ENCODE data around the gene TXNRD2. TPM values are rescaled to one million over a fixed set of nuclear protein-coding genes. Genes with fewer than 3 reads are reported as not detected.

Gene TXNRD2
- total and polyA plus RNA-seq, 8 donors = 6.4 to 69.5 (median 42.3) TPM

DNA sequence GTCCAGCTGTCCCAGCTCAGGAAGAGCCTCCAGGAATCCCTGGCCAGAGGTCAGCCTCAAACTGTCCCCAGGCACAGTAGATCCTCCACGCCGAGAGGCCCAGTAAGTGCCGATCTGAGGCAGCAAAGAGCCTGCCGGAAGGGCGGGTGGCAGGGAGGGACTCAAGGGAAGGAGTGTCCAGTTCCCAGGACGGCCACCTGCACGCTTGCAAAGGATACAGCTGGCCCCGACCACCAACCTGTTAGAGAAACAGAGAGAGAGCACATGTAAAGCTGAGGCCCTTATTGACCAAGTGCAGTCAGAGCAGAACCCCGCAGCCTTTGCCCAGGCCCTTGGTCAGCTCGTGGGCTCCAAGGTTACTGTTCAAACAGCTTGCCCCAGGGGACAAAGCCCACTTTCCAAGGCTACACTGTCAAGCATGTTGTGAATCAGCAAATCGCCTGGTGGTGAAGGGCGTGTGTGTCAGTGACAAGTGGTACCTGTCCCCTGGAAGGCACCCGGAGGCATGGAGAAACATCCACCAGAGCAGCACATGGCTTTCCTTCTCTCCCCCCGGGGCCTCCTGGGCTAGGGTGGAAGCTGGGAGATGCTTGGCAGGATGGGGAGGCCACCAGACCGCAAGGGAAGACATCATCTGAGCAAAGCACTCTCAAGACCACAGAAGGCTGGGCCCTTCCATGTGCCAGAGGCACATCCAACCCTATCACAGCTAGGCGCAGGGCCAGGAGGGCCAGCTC, 42.6 kb downstream of the TXNRD2 start:
- H3K27ac ChIP-seq = no peak overlapping the region
- H3K4me1 ChIP-seq = peaks cover 0 to 5% (median 0%) of the 10 kb centered on the region in 4 donors
- no peaks in the 10 kb centered on the region for H3K9me3 ChIP-seq
- no peak overlapping the region for H3K4me3 ChIP-seq
- intact Hi-C loops (cut with DNase I; ENCODE audit: low total_unique reads) = no loop called here
- H3K36me3 ChIP-seq = peaks cover 4 to 92% (median 84%) of the 10 kb centered on the region in 4 donors
- TF ChIP-seq POLR2A (IDR thresholded peaks at IDR 0.05) (no peak), EP300 (IDR thresholded peaks at IDR 0.05) (no peak), POLR2AphosphoS5 (IDR thresholded peaks at IDR 0.05) (no peak)
- TF ChIP-seq, protein P1, sequence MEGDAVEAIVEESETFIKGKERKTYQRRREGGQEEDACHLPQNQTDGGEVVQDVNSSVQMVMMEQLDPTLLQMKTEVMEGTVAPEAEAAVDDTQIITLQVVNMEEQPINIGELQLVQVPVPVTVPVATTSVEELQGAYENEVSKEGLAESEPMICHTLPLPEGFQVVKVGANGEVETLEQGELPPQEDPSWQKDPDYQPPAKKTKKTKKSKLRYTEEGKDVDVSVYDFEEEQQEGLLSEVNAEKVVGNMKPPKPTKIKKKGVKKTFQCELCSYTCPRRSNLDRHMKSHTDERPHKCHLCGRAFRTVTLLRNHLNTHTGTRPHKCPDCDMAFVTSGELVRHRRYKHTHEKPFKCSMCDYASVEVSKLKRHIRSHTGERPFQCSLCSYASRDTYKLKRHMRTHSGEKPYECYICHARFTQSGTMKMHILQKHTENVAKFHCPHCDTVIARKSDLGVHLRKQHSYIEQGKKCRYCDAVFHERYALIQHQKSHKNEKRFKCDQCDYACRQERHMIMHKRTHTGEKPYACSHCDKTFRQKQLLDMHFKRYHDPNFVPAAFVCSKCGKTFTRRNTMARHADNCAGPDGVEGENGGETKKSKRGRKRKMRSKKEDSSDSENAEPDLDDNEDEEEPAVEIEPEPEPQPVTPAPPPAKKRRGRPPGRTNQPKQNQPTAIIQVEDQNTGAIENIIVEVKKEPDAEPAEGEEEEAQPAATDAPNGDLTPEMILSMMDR (IDR thresholded peaks at IDR 0.05) = no peak
- no peaks in the 10 kb centered on the region for H3K27me3 ChIP-seq
- WGBS, 5 donors = 89 to 93% (median 92%) methylated on average over 14 to 16 of the region's 16 CpGs
- DNase-seq = no peak

DNA sequence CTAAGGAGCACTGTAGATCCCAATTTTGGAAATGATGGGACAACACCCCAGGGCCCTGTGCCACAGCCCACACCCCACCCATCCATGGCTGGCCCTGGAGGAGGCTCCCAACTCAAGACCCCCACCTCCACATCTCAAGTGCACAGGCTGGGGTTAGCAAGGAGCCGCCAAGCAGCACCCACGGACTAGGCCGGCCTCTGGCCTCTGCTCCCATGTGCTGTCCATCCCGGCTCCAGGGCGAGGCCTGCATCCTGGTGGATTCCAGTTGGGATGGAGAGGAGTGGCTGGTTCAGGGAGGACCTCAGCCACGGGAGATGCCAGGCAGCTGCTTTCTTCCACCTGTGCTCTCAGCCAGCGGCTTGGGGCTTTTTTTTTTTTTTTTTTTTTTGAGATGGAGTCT, 43.5 kb downstream of the TXNRD2 start:
- H3K27ac ChIP-seq = no peak overlapping the region
- WGBS, 5 donors = 89 to 97% (median 92%) methylated on average over 4 to 7 of the region's 7 CpGs
- peaks cover 4 to 93% (median 85%) of the 10 kb centered on the region in 4 donors for H3K36me3 ChIP-seq
- peaks cover 0 to 6% (median 0%) of the 10 kb centered on the region in 4 donors for H3K4me1 ChIP-seq
- H3K27me3 ChIP-seq = no peaks in the 10 kb centered on the region
- no peak for TF ChIP-seq POLR2A (IDR thresholded peaks at IDR 0.05)
- TF ChIP-seq, protein P1 (IDR thresholded peaks at IDR 0.05) = no peak
- TF ChIP-seq EP300 (IDR thresholded peaks at IDR 0.05) = no peak
- no peak for TF ChIP-seq POLR2AphosphoS5 (IDR thresholded peaks at IDR 0.05)
- DNase-seq = no peak
- no peak overlapping the region for H3K4me3 ChIP-seq
- intact Hi-C loops (cut with DNase I; ENCODE audit: low total_unique reads) = no loop called here
- no peaks in the 10 kb centered on the region for H3K9me3 ChIP-seq

DNA sequence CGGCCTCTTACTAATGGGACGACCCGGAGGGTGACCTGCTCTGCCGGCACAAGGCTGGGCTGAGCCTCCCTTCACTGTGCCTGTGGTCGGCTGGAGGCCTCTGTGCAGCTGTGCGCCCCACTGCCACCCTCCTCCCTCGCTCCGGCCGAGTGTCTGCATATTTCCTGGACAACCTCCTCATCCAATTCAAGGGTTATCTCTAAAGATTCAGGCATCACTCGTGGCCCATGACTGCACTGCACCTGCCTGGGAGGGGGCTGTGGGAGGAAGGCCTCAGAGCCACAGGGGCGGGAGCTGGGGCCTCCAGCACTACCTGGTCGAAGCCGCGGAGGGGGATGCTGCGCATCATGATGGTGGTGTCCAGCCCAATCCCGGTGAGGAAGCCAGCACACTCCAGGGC, 43.9 kb downstream of the TXNRD2 start:
- Histone ChIP-seq H3K9me3 (no peaks in the 10 kb centered on the region), H3K4me3 (no peak overlapping the region), H3K27me3 (no peaks in the 10 kb centered on the region), H3K4me1 (peaks cover 0 to 11% (median 0%) of the 10 kb centered on the region in 4 donors), H3K36me3 (peaks cover 4 to 93% (median 84%) of the 10 kb centered on the region in 4 donors), H3K27ac (no peak overlapping the region)
- TF ChIP-seq POLR2AphosphoS5 (IDR thresholded peaks at IDR 0.05) = no peak
- TF ChIP-seq, protein P1 (IDR thresholded peaks at IDR 0.05) = no peak
- TF ChIP-seq POLR2A (IDR thresholded peaks at IDR 0.05) = no peak
- no peak for TF ChIP-seq EP300 (IDR thresholded peaks at IDR 0.05)
- 78 to 92% (median 88%) methylated on average over 6 to 16 of the region's 16 CpGs for WGBS, 5 donors
- DNase-seq = no peak
- intact Hi-C loops (cut with DNase I; ENCODE audit: low total_unique reads) = no loop called here

DNA sequence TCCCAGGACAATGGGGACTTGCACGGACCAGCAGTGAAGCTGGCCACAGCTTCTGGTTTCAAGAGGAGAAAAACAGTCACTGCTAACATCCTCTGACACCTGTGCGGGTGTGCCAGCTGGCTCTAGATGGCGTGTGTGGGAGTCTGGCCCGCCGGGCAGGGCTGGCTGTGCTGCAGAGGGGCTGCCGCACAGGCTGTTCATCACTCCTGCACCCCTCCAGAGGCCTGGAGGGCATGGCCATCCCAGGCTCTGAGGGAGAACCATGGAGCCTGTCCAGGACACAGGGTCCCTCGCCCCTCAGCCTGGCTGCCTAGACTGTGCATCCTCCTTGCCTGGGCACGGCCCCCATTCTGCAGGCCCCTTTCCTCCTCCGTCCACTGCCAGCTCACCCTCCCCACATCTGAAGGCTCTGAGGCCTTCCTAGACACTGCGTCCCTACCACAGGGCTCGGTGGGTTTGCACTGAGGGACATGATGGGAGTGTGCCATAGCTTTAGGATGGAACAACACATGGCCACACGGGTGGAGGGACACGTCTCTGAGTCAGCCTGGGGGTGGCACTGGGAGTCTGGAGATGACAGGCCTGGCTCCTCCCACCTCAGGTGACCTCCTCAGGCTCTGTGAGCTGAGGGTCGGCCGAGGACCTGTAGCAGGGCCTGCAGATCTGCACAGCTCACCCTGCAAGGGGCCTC, 44.8 kb downstream of the TXNRD2 start:
- Histone ChIP-seq H3K4me3 (no peak overlapping the region), H3K4me1 (peaks cover under 1 to 20% (median 8%) of the 10 kb centered on the region in 4 donors), H3K27me3 (no peaks in the 10 kb centered on the region), H3K9me3 (no peaks in the 10 kb centered on the region), H3K27ac (no peak overlapping the region), H3K36me3 (peaks cover 4 to 95% (median 78%) of the 10 kb centered on the region in 4 donors)
- no peak for DNase-seq
- intact Hi-C loops (cut with DNase I; ENCODE audit: low total_unique reads) = no loop called here
- TF ChIP-seq POLR2A (IDR thresholded peaks at IDR 0.05) (no peak), POLR2AphosphoS5 (IDR thresholded peaks at IDR 0.05) (no peak), EP300 (IDR thresholded peaks at IDR 0.05) (no peak)
- TF ChIP-seq, protein P1 (IDR thresholded peaks at IDR 0.05) = no peak
- WGBS, 5 donors = 76 to 90% (median 85%) methylated on average over 9 to 15 of the region's 15 CpGs
